ENCODE results near the gene SLC25A4.

DNA sequence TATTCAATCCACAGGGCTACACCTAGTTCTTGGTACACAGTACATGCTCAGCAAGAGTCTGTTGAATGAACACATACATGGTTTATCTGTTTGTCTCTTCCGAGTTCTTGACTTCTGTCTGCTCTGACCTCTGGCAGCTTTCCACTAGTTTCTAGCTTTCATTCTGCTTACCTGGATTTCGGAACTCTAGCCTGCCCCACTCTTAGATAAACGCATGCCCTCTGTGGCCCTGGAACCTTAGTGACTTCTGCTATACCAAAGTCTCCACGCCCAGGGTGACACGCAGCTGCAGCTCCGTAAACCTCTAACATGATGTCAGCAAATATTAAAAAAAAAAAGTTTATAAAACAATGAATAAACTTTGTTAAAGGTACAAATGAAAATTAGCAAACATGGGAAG lies 1.3 kb upstream of the SLC25A4 start:
- TF ChIP-seq, protein P1, sequence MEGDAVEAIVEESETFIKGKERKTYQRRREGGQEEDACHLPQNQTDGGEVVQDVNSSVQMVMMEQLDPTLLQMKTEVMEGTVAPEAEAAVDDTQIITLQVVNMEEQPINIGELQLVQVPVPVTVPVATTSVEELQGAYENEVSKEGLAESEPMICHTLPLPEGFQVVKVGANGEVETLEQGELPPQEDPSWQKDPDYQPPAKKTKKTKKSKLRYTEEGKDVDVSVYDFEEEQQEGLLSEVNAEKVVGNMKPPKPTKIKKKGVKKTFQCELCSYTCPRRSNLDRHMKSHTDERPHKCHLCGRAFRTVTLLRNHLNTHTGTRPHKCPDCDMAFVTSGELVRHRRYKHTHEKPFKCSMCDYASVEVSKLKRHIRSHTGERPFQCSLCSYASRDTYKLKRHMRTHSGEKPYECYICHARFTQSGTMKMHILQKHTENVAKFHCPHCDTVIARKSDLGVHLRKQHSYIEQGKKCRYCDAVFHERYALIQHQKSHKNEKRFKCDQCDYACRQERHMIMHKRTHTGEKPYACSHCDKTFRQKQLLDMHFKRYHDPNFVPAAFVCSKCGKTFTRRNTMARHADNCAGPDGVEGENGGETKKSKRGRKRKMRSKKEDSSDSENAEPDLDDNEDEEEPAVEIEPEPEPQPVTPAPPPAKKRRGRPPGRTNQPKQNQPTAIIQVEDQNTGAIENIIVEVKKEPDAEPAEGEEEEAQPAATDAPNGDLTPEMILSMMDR (IDR thresholded peaks at IDR 0.05): no peak
- TF ChIP-seq POLR2A (IDR thresholded peaks at IDR 0.05): no peak

All from testis (tissue), 2 donors.